ENCODE data around the gene AK3.

The AK3 gene

GRCh38 chr9:4771788-4772187 lies 30.8 kb upstream of the AK3 start:
- Histone ChIP-seq H3K36me3 (ENCODE audit: control insufficient read depth, insufficient read depth, low read length) (no peaks in the 10 kb centered on the region), H3K27me3 (replicated peaks; ENCODE audit: control insufficient read depth, insufficient read depth, low read length, poor library complexity, severe bottlenecking) (no peaks in the 10 kb centered on the region), H3K27ac (ENCODE audit: insufficient read depth, low read length, poor library complexity, severe bottlenecking) (no peak overlapping the region), H3K4me3 (ENCODE audit: insufficient read depth, low read depth, low read length, poor library complexity, severe bottlenecking) (no peak overlapping the region), H3K9me3 (ENCODE audit: control insufficient read depth, low read length) (no peaks in the 10 kb centered on the region), H3K4me1 (ENCODE audit: control insufficient read depth, insufficient read depth, low read length, poor library complexity, severe bottlenecking) (no peaks in the 10 kb centered on the region)
- DNase-seq, result no peak

DNA sequence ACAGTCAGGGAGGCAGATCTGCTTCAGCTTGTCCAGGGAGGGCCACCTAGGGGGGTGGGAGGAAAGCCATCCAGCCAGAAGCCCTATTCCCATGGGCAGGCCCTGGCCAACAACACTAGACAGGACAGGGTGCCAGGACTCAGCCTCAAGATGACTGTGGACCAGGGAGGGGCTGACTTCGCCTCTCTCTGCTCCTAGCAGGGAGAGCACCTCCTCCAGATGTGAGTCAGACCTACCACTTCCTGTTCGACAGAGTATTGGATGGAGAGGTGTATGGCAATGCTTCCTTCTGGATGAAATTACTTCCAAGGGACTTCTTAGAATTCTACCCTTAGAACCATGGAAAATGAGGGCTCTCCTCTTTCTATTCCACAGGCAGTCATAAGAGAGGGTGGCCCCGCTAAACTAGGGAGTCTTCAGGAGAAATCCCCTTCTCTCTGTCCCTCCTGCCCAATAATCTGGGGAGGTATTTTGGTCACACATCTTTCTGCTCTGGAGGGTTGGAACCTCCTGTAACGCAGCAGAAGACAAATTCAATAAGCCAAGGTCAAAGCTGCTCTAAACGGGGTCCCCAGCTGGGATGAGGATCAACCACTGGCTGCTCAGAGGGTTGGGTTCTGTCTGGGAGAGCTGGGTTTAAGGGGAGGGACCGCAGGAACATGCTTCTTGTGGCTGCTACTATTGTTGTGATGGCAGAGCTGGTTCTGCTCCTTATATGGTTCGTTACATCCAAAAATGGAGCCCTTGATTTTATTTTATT lies 28.5 kb upstream of the AK3 start:
- H3K4me3 ChIP-seq (ENCODE audit: insufficient read depth, low read depth, low read length, poor library complexity, severe bottlenecking), result no peak overlapping the region
- no peak overlapping the region for H3K27ac ChIP-seq (ENCODE audit: insufficient read depth, low read length, poor library complexity, severe bottlenecking)
- H3K27me3 ChIP-seq (replicated peaks; ENCODE audit: control insufficient read depth, insufficient read depth, low read length, poor library complexity, severe bottlenecking), result no peaks in the 10 kb centered on the region
- H3K4me1 ChIP-seq (ENCODE audit: control insufficient read depth, insufficient read depth, low read length, poor library complexity, severe bottlenecking), result no peaks in the 10 kb centered on the region
- DNase-seq, result no peak
- H3K9me3 ChIP-seq (ENCODE audit: control insufficient read depth, low read length), result no peaks in the 10 kb centered on the region
- H3K36me3 ChIP-seq (ENCODE audit: control insufficient read depth, insufficient read depth, low read length), result no peaks in the 10 kb centered on the region

DNA sequence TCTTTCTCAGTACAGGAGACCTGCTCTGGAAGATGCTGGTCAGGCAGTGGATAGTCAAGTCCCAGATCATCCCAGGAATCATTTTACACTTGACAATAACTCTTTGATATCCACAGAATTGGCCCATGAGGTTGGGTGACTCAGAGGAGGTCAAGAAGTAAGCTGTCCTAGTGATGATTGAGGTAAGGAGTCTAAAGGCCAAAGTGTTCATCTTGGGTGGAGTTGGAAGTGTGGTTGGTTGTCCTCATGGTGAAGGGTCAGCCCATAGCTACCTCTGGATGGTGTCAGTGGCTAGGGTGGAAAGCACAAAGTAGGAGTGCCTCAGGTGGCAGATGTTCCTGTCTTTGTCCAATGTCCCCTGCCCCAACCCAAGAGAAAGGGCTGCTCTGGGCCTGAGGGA lies 27.7 kb upstream of the AK3 start:
- Histone ChIP-seq H3K27ac (ENCODE audit: insufficient read depth, low read length, poor library complexity, severe bottlenecking) (no peak overlapping the region), H3K4me1 (ENCODE audit: control insufficient read depth, insufficient read depth, low read length, poor library complexity, severe bottlenecking) (no peaks in the 10 kb centered on the region), H3K36me3 (ENCODE audit: control insufficient read depth, insufficient read depth, low read length) (no peaks in the 10 kb centered on the region), H3K9me3 (ENCODE audit: control insufficient read depth, low read length) (no peaks in the 10 kb centered on the region), H3K27me3 (replicated peaks; ENCODE audit: control insufficient read depth, insufficient read depth, low read length, poor library complexity, severe bottlenecking) (no peaks in the 10 kb centered on the region), H3K4me3 (ENCODE audit: insufficient read depth, low read depth, low read length, poor library complexity, severe bottlenecking) (no peak overlapping the region)
- DNase-seq, result no peak

- Histone ChIP-seq H3K4me1 (ENCODE audit: control insufficient read depth, insufficient read depth, low read length, poor library complexity, severe bottlenecking) (no peaks in the 10 kb centered on the region), H3K27me3 (replicated peaks; ENCODE audit: control insufficient read depth, insufficient read depth, low read length, poor library complexity, severe bottlenecking) (no peaks in the 10 kb centered on the region), H3K4me3 (ENCODE audit: insufficient read depth, low read depth, low read length, poor library complexity, severe bottlenecking) (no peak overlapping the region)
Observed at GRCh38 chr9:4764033-4764432, 23.0 kb upstream of the AK3 start.

DNA sequence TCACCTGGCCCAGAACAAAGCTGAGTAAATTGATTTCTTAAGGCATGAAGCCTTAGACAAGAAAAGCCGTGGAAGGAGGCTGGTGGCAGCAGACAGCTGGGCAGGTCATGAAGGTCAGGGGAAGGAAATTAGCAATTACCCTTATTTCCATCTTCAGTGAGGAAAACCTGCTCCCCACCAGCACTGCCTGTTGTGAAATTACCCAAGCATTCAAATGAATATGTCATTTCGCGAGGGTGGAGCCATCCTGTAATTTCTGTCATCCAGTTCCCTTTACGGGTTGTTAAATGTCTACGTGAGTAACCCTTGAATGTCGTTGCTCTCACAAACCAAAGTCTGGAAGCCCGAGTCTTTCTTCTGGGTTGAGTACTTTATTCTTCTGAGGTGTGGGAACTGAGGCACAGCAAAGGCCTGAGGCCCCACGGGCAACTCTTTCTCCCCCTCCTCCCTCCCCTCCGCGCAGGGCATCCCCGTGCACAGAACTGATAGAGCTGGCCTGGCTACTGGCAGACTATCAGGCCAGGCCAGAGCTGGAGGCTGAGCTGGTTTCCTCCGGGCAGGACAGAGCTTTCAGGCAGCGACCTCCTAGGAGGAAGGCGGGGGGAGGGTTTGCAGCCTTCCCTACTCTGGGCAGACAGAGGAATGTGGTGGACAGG lies 22.0 kb upstream of the AK3 start:
- H3K36me3 ChIP-seq (ENCODE audit: control insufficient read depth, insufficient read depth, low read length), result no peaks in the 10 kb centered on the region
- H3K9me3 ChIP-seq (ENCODE audit: control insufficient read depth, low read length), result no peaks in the 10 kb centered on the region
- H3K27me3 ChIP-seq (replicated peaks; ENCODE audit: control insufficient read depth, insufficient read depth, low read length, poor library complexity, severe bottlenecking), result no peaks in the 10 kb centered on the region
- H3K4me3 ChIP-seq (ENCODE audit: insufficient read depth, low read depth, low read length, poor library complexity, severe bottlenecking), result no peak overlapping the region
- H3K27ac ChIP-seq (ENCODE audit: insufficient read depth, low read length, poor library complexity, severe bottlenecking), result no peak overlapping the region
- no peak for DNase-seq
- H3K4me1 ChIP-seq (ENCODE audit: control insufficient read depth, insufficient read depth, low read length, poor library complexity, severe bottlenecking), result no peaks in the 10 kb centered on the region

More at GRCh38 chr9:4764033-4764432, 23.0 kb upstream of the AK3 start:
- Histone ChIP-seq H3K36me3 (ENCODE audit: control insufficient read depth, insufficient read depth, low read length) (no peaks in the 10 kb centered on the region), H3K27ac (ENCODE audit: insufficient read depth, low read length, poor library complexity, severe bottlenecking) (no peak overlapping the region), H3K9me3 (ENCODE audit: control insufficient read depth, low read length) (no peaks in the 10 kb centered on the region)
- no peak for DNase-seq

- Histone ChIP-seq H3K4me1 (ENCODE audit: control insufficient read depth, insufficient read depth, low read length, poor library complexity, severe bottlenecking) (no peaks in the 10 kb centered on the region), H3K27ac (ENCODE audit: insufficient read depth, low read length, poor library complexity, severe bottlenecking) (no peak overlapping the region), H3K27me3 (replicated peaks; ENCODE audit: control insufficient read depth, insufficient read depth, low read length, poor library complexity, severe bottlenecking) (no peaks in the 10 kb centered on the region), H3K4me3 (ENCODE audit: insufficient read depth, low read depth, low read length, poor library complexity, severe bottlenecking) (no peak overlapping the region), H3K9me3 (ENCODE audit: control insufficient read depth, low read length) (no peaks in the 10 kb centered on the region), H3K36me3 (ENCODE audit: control insufficient read depth, insufficient read depth, low read length) (no peaks in the 10 kb centered on the region)
- peak; percentile 53 to 67 (median 53) for DNase-seq
Observed at GRCh38 chr9:4762108-4762885, 21.3 kb upstream of the AK3 start.

- DNase-seq, result no peak
- Histone ChIP-seq H3K27ac (ENCODE audit: insufficient read depth, low read length, poor library complexity, severe bottlenecking) (no peak overlapping the region), H3K36me3 (ENCODE audit: control insufficient read depth, insufficient read depth, low read length) (no peaks in the 10 kb centered on the region), H3K9me3 (ENCODE audit: control insufficient read depth, low read length) (no peaks in the 10 kb centered on the region), H3K4me1 (ENCODE audit: control insufficient read depth, insufficient read depth, low read length, poor library complexity, severe bottlenecking) (no peaks in the 10 kb centered on the region), H3K4me3 (ENCODE audit: insufficient read depth, low read depth, low read length, poor library complexity, severe bottlenecking) (no peak overlapping the region), H3K27me3 (replicated peaks; ENCODE audit: control insufficient read depth, insufficient read depth, low read length, poor library complexity, severe bottlenecking) (no peaks in the 10 kb centered on the region)
Observed at GRCh38 chr9:4760122-4760521, 19.1 kb upstream of the AK3 start.

DNA sequence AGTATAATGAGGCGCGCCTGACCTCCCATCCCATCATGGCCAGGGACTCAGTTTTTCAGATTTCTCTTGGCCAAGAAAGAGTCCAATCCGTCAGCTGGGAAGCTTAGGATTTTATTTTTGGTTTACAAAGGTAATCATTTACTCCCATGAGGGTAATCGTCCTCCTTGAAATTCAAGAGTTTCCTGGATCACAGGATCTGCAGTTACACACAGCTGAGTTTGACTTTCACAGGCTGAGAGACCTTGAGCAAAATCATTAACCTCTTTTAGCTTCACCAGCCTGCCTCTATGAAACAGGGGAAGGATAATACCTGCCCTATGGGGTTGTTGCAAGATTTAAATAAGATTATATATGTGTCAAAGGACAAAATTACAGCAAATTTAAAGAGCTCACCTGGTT lies 15.4 kb upstream of the AK3 start:
- no peaks in the 10 kb centered on the region for H3K36me3 ChIP-seq (ENCODE audit: control insufficient read depth, insufficient read depth, low read length)
- H3K4me1 ChIP-seq (ENCODE audit: control insufficient read depth, insufficient read depth, low read length, poor library complexity, severe bottlenecking), result no peaks in the 10 kb centered on the region

DNA sequence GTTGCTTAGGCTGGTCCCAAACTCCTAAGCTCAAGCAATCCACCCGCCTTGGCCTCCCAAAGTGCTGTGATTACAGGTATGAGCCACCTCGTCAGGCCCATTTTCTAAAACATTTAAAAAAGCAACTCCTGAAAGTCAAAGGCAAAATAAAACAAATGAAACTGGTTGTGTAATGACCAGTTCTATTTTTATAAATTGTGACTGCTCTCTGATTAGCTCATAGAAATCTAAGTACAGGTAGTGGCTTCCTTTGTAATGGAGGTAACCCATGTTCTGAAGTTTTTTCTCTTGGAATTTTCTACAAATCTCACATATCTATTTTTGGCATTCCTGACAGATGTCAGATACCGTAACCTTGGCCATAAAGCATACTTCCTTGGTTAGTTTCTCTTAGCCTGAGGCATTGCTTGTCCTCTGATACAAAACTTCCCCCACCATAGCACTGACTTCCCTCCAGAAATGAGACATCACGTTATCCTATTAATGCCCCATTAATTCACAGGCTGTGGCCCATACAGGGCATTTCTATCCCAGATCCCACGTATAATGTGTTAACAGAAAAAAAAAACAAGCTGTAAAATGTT lies 14.1 kb upstream of the AK3 start:
- no peaks in the 10 kb centered on the region for H3K9me3 ChIP-seq (ENCODE audit: control insufficient read depth, low read length)
- H3K27ac ChIP-seq (ENCODE audit: insufficient read depth, low read length, poor library complexity, severe bottlenecking), result no peak overlapping the region
- H3K27me3 ChIP-seq (replicated peaks; ENCODE audit: control insufficient read depth, insufficient read depth, low read length, poor library complexity, severe bottlenecking), result no peaks in the 10 kb centered on the region
- no peak for DNase-seq
- H3K4me1 ChIP-seq (ENCODE audit: control insufficient read depth, insufficient read depth, low read length, poor library complexity, severe bottlenecking), result no peaks in the 10 kb centered on the region
- H3K4me3 ChIP-seq (ENCODE audit: insufficient read depth, low read depth, low read length, poor library complexity, severe bottlenecking), result no peak overlapping the region
- H3K36me3 ChIP-seq (ENCODE audit: control insufficient read depth, insufficient read depth, low read length), result no peaks in the 10 kb centered on the region

More for the DNA sequence above, 15.4 kb upstream of the AK3 start:
- no peak overlapping the region for H3K4me3 ChIP-seq (ENCODE audit: insufficient read depth, low read depth, low read length, poor library complexity, severe bottlenecking)
- no peaks in the 10 kb centered on the region for H3K9me3 ChIP-seq (ENCODE audit: control insufficient read depth, low read length)
- no peak for DNase-seq
- no peak overlapping the region for H3K27ac ChIP-seq (ENCODE audit: insufficient read depth, low read length, poor library complexity, severe bottlenecking)
- H3K27me3 ChIP-seq (replicated peaks; ENCODE audit: control insufficient read depth, insufficient read depth, low read length, poor library complexity, severe bottlenecking), result no peaks in the 10 kb centered on the region
